ENCODE results near the gene DACH1. TPM values are rescaled to one million over a fixed set of nuclear protein-coding genes. Genes with fewer than 3 reads are reported as not detected.

Gene DACH1
- total RNA-seq, 4 donors from 2014 or later, result 2.2 to 5.9 (median 2.8) TPM

DNA sequence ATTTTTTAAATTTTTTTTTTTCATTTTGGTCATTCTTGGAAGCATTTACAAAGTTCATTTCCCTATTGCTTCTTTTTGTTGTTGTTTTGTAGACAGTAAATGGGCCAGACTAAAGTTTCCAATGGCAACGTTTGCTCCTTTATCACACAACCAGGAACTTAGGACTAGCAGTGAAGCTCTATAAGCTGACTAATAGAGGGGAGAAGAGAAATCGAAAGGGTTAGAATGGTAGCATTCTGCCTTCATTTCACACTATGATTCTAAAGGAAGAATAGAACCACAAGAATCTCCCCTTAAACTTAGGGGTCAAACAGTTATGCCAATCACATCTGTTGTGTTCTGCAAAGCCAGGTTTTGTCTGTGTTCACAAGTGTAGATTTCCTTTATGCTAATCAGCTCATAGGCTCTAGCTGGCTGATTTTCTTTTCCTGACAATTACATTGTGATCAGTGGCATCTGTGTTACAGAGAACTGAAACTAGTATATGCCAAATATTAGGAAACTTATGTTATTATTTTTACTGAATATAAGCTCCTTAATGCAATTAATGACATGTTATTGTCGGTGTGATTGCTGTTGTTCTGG, 467.3 kb downstream of the DACH1 start:
- Histone ChIP-seq H3K4me1 (no peaks in the 10 kb centered on the region), H3K4me3 (no peak overlapping the region), H3K9me3 (no peaks in the 10 kb centered on the region), H3K36me3 (no peaks in the 10 kb centered on the region), H3K27me3 (no peaks in the 10 kb centered on the region), H3K27ac (no peak overlapping the region)
- no peak for DNase-seq (ENCODE audit: low spot score in 2 of 2)
- TF ChIP-seq, protein P1, sequence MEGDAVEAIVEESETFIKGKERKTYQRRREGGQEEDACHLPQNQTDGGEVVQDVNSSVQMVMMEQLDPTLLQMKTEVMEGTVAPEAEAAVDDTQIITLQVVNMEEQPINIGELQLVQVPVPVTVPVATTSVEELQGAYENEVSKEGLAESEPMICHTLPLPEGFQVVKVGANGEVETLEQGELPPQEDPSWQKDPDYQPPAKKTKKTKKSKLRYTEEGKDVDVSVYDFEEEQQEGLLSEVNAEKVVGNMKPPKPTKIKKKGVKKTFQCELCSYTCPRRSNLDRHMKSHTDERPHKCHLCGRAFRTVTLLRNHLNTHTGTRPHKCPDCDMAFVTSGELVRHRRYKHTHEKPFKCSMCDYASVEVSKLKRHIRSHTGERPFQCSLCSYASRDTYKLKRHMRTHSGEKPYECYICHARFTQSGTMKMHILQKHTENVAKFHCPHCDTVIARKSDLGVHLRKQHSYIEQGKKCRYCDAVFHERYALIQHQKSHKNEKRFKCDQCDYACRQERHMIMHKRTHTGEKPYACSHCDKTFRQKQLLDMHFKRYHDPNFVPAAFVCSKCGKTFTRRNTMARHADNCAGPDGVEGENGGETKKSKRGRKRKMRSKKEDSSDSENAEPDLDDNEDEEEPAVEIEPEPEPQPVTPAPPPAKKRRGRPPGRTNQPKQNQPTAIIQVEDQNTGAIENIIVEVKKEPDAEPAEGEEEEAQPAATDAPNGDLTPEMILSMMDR (IDR thresholded peaks at IDR 0.05), result no peak
- TF ChIP-seq EP300 (IDR thresholded peaks at IDR 0.05), result no peak
- TF ChIP-seq POLR2A (IDR thresholded peaks at IDR 0.05), result no peak
- 64 to 76% methylated on average over 3 of the region's 3 CpGs for WGBS, 2 donors

DNA sequence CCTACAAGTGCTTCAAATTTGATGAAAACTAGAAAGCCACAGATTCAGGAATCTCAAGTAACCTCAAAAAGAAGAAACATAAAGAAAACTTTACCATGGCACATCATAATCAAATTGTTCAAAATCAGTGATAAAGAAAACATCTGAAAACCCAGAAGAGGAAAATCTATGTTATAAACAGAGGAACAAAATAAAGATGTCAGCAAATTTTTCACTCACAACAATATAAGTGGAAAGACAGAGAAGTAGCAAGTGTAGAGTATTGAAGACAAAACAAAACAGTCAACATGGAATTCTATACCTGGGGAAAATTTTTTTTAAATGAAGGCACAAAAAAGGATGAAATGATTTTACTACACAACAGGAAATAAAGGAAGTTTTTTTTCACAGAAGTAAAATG, 470.9 kb downstream of the DACH1 start:
- Histone ChIP-seq H3K27me3 (no peaks in the 10 kb centered on the region), H3K9me3 (peaks cover 0 to 4% (median 0%) of the 10 kb centered on the region in 4 donors), H3K36me3 (no peaks in the 10 kb centered on the region), H3K4me1 (no peaks in the 10 kb centered on the region), H3K27ac (no peak overlapping the region), H3K4me3 (no peak overlapping the region)
- DNase-seq (ENCODE audit: low spot score in 2 of 2), result no peak
- TF ChIP-seq POLR2A (IDR thresholded peaks at IDR 0.05), result no peak
- TF ChIP-seq EP300 (IDR thresholded peaks at IDR 0.05), result no peak
- TF ChIP-seq, protein P1 (IDR thresholded peaks at IDR 0.05), result no peak

DNA sequence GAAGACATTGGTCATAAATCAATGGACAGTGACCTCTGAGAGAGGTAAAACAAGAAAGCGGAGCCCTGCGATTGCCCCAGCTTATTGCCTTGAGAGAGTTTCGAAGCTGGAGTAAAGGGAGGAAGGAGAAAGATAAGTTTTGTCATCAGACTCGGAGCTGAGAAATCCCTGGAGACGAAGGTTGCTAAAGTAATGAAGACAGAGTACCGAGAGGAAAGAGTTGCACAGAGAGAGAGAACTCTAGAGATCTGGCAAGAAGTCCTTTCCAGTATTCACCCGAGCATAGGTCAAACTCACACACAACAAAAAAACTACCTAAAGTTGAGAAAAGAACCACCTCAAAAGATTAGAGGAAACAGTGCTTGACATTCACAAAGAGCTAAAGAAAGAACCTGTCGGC, 472.0 kb downstream of the DACH1 start:
- peaks cover 0 to 6% (median 2%) of the 10 kb centered on the region in 4 donors for H3K9me3 ChIP-seq
- no peaks in the 10 kb centered on the region for H3K27me3 ChIP-seq
- TF ChIP-seq POLR2A (IDR thresholded peaks at IDR 0.05) (no peak), EP300 (IDR thresholded peaks at IDR 0.05) (no peak)
- TF ChIP-seq, protein P1 (IDR thresholded peaks at IDR 0.05), result no peak
- WGBS, 2 donors, result 71 to 75% methylated on average over 8 of the region's 8 CpGs
- H3K27ac ChIP-seq, result no peak overlapping the region
- no peak overlapping the region for H3K4me3 ChIP-seq
- DNase-seq (ENCODE audit: low spot score in 2 of 2), result no peak
- H3K36me3 ChIP-seq, result no peaks in the 10 kb centered on the region
- H3K4me1 ChIP-seq, result no peaks in the 10 kb centered on the region

DNA sequence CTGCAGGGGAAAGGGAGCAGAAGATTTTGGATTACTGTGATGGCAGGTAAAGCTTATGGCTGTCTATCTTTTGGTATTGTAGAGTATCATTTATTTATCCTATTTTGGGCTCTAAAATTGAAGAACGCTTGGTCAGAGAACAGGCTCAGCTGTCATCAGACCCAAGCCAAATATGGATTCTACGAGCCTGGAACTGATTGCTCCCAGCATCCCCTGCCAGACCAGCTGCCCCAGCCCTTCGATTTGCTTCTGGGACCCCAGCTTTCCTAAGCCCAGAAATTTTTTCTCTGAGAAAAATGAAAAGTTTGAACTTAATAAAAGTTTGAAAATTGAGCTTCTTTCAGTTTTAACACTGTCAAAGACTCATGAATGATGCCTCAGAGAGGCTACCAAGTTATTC, 472.8 kb downstream of the DACH1 start:
- Histone ChIP-seq H3K36me3 (no peaks in the 10 kb centered on the region), H3K27ac (no peak overlapping the region), H3K4me1 (no peaks in the 10 kb centered on the region), H3K27me3 (no peaks in the 10 kb centered on the region), H3K4me3 (no peak overlapping the region), H3K9me3 (peaks cover 0 to 7% (median 3%) of the 10 kb centered on the region in 4 donors)
- TF ChIP-seq EP300 (IDR thresholded peaks at IDR 0.05) (no peak), POLR2A (IDR thresholded peaks at IDR 0.05) (no peak)
- TF ChIP-seq, protein P1 (IDR thresholded peaks at IDR 0.05), result no peak
- no peak for DNase-seq (ENCODE audit: low spot score in 2 of 2)
- 70 to 74% methylated on average over 3 of the region's 3 CpGs for WGBS, 2 donors

All from tibial nerve (tissue), 4 donors.